OCI-LY7 (cell line): ENCODE measurements around the gene ANGPT4. TPM values are rescaled to one million over a fixed set of nuclear protein-coding genes. Genes with fewer than 3 reads are reported as not detected.

ENCODE experiments used
- BruUV-seq: library from RNA; stranded (reverse); fragments of 400-500 nt; replicated peaks from 2 replicates; lab custom pipeline; 2021; lab: Mats Ljungman, UMichigan
- CTCF ChIA-PET: fragments of 300-600 bp; sonication (Branson Sonifier 250); formaldehyde crosslinking; loops from one replicate; lab custom pipeline; 2022; ENCODE audit warnings: antibody characterized with exemption; ENCODE audit not compliant: unreplicated experiment; lab: Charles Lee
- POLR2A ChIA-PET: fragments of 300-600 bp; sonication (Branson Sonifier 250); formaldehyde crosslinking; loops from one replicate; lab custom pipeline; 2022; ENCODE audit warnings: antibody characterized with exemption; lab: Charles Lee
- DNase-seq: peaks from one replicate; pipeline ENCODE4 v3.0.0-alpha.2; 2015; ENCODE audit warnings: low spot score
- H2AFZ ChIP-seq: fragments of 200-600 bp; sonication (generic), shearing (Covaris generic); 2 replicates; pipeline ENCODE4 v1.6.1; 2014; ENCODE audit warnings: mild to moderate bottlenecking, antibody characterized with exemption, low read length, moderate library complexity
- H3K27ac ChIP-seq: fragments of 200-600 bp; sonication (generic); 2 replicates; pipeline ENCODE4 v1.5.1; 2014; ENCODE audit warnings: mixed run types, low read depth, mild to moderate bottlenecking, moderate library complexity, low read length, inconsistent platforms; ENCODE audit not compliant: poor library complexity, severe bottlenecking
- H3K36me3 ChIP-seq: fragments of 200-600 bp; sonication (generic); 2 replicates; pipeline ENCODE4 v1.6.1; 2014; ENCODE audit warnings: mild to moderate bottlenecking, antibody characterized with exemption, low read length, moderate library complexity, mixed read lengths; ENCODE audit not compliant: insufficient read depth
- H3K4me1 ChIP-seq: fragments of 200-600 bp; sonication (generic); 2 replicates; pipeline ENCODE4 v1.5.1; 2014; ENCODE audit warnings: mild to moderate bottlenecking, low read length; ENCODE audit not compliant: insufficient read depth, poor library complexity, severe bottlenecking
- H3K4me2 ChIP-seq: fragments of 200-600 bp; sonication (generic); 2 replicates; pipeline ENCODE4 v1.6.1; 2014; ENCODE audit warnings: mild to moderate bottlenecking, low read length
- H3K4me3 ChIP-seq: fragments of 200-600 bp; sonication (generic); 2 replicates; pipeline ENCODE4 v1.5.1; 2014; ENCODE audit warnings: mild to moderate bottlenecking, low read depth, low read length; ENCODE audit not compliant: poor library complexity, severe bottlenecking
- H3K79me2 ChIP-seq: fragments of 200-600 bp; sonication (generic); 2 replicates; pipeline ENCODE4 v1.6.1; 2016; ENCODE audit warnings: low read depth, mild to moderate bottlenecking, low read length, moderate library complexity, mixed read lengths; ENCODE audit not compliant: insufficient read depth
- H3K9me2 ChIP-seq: fragments of 200-600 bp; sonication (generic); 2 replicates; pipeline ENCODE4 v1.6.1; 2016; ENCODE audit warnings: mild to moderate bottlenecking, low read length, mixed read lengths; ENCODE audit not compliant: insufficient read depth
- H3K9me3 ChIP-seq: fragments of 200-600 bp; sonication (generic); 2 replicates; pipeline ENCODE4 v1.6.1; 2014; ENCODE audit warnings: mild to moderate bottlenecking, mixed run types, low read length, mixed read lengths
- H4K20me1 ChIP-seq: fragments of 200-600 bp; sonication (generic); 2 replicates; pipeline ENCODE4 v1.6.1; 2014; ENCODE audit warnings: mild to moderate bottlenecking, antibody characterized with exemption, low read length, moderate library complexity, mixed read lengths; ENCODE audit not compliant: insufficient read depth
- EZH2phosphoT487 ChIP-seq: fragments of 200-600 bp; sonication (generic); IDR thresholded peaks from 2 replicates; pipeline ENCODE4 v1.6.1; 2018; ENCODE audit warnings: low read depth, borderline replicate concordance, mild to moderate bottlenecking, mixed run types, antibody characterized with exemption, low read length, moderate library complexity, mixed read lengths
- intact Hi-C: fragments of 100-400 bp; cut with micrococcal nuclease; formaldehyde crosslinking; loops from one replicate; pipeline ENCODE4 v1.10.0; 2022; ENCODE audit not compliant: unreplicated experiment
- total RNA-seq, 2 experiments: library from RNA; depleted of rRNA in 1 of 2; stranded (reverse); fragments of >200 nt in 1 of 2; shearing (Covaris generic) in 1 of 2; gene quantifications; 2 replicates each; pipeline ENCODE4 v1.2.3, GENCODE V29; 2014 to 2022
- TF ChIP-seq, protein P1 (sequence below): fragments of 200-600 bp; sonication (generic); conservative IDR thresholded peaks from 2 replicates; pipeline ENCODE4 v1.5.1; 2014; ENCODE audit warnings: mild to moderate bottlenecking, antibody characterized with exemption, low read length, moderate library complexity, mixed read lengths

Gene ANGPT4
- total RNA-seq, 2 experiments from 2014 or later: not detected

DNA sequence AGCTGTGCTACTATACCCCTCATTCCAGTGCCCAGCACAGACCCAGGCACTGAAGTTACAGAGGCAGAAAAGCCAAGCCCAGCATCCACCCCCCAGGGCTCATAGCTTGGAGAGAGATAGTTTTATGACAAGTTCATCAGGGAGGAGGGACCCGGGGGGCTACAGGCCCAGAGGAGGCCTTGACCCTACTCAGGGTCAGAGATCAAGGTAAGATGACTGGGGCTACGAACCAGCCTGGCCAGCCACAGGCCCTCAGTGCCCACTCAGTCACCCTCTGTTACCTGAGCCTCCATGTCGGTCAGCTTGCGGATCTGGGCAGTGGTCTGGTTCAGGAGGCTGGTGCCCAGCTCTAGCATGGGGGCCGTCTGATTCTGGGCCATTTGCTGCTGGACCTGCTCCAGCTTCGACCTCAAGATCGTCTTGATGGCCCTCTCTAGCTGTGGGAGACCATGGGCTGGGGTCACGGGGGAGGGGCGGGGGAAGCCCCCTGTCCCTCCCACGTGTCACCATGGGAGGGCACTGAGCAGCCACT is 26.1 kb downstream of the ANGPT4 start:
- ChIA-PET CTCF (no interaction called here), POLR2A (no interaction called here)
- BruUV-seq: no TSS peak
- Histone ChIP-seq H3K9me2 (no peaks in the 10 kb centered on the region), H4K20me1 (no peaks in the 10 kb centered on the region), H2AFZ (no peak overlapping the region), H3K4me2 (no peak overlapping the region), H3K27ac (no peak overlapping the region), H3K9me3 (no peaks in the 10 kb centered on the region), H3K4me3 (no peak overlapping the region), H3K79me2 (no peaks in the 10 kb centered on the region), H3K36me3 (no peaks in the 10 kb centered on the region), H3K4me1 (no peaks in the 10 kb centered on the region)
- no peak for TF ChIP-seq EZH2phosphoT487
- TF ChIP-seq, protein P1, sequence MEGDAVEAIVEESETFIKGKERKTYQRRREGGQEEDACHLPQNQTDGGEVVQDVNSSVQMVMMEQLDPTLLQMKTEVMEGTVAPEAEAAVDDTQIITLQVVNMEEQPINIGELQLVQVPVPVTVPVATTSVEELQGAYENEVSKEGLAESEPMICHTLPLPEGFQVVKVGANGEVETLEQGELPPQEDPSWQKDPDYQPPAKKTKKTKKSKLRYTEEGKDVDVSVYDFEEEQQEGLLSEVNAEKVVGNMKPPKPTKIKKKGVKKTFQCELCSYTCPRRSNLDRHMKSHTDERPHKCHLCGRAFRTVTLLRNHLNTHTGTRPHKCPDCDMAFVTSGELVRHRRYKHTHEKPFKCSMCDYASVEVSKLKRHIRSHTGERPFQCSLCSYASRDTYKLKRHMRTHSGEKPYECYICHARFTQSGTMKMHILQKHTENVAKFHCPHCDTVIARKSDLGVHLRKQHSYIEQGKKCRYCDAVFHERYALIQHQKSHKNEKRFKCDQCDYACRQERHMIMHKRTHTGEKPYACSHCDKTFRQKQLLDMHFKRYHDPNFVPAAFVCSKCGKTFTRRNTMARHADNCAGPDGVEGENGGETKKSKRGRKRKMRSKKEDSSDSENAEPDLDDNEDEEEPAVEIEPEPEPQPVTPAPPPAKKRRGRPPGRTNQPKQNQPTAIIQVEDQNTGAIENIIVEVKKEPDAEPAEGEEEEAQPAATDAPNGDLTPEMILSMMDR: no peak
- intact Hi-C loops: loop anchor here (10.0 kb wide), 1 partner anchor 75 kb away; no protein-coding TSS in a partner anchor
- DNase-seq: no peak

DNA sequence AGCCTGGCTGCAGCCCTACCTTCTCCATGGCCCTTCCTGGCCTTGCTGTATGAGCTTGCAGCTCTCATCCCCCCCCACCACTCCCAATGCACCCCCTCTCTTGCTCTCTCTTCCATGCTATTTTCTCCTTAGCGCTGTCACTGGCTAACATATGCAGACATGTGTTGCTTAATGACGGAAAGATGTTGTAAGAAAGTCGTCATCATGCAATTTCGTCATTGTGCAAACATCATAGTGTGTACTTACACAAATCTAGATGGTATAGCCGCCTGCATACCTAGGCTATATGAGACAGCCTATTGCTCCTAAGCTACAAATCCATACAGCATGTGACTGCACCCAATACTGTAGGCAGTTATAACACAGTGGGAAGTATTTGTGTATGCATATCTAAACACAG is 27.0 kb downstream of the ANGPT4 start:
- Histone ChIP-seq H3K27ac (no peak overlapping the region), H3K4me2 (no peak overlapping the region), H3K4me3 (no peak overlapping the region), H3K79me2 (no peaks in the 10 kb centered on the region), H4K20me1 (no peaks in the 10 kb centered on the region), H3K9me2 (no peaks in the 10 kb centered on the region), H2AFZ (no peak overlapping the region), H3K4me1 (no peaks in the 10 kb centered on the region), H3K9me3 (no peaks in the 10 kb centered on the region), H3K36me3 (no peaks in the 10 kb centered on the region)
- BruUV-seq: no TSS peak
- no peak for DNase-seq
- POLR2A ChIA-PET: no interaction called here
- CTCF ChIA-PET: no interaction called here
- intact Hi-C loops: loop anchor here (10.0 kb wide), 1 partner anchor 74 kb away; no protein-coding TSS in a partner anchor
- TF ChIP-seq EZH2phosphoT487: no peak
- TF ChIP-seq, protein P1: no peak

DNA sequence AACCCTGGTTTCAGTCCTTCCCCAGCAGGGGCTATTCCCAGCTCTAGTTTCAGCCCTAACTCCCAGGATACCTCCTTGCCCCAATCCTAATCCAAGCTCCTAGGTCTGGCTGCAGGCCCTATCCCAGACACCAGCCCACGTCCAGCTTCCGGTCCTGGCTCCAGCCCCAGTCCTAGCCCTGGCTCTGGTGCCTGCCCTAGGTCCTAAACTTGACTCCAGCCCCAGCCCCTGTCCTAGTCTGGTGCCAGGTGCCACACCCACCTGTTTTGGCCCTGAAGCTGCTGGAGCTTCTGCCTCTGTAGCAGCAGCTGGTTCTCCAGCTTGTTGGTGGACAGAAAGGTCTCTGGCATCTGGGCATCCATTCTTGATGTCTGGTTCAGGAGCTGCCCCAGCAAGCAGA is 28.1 kb downstream of the ANGPT4 start:
- Histone ChIP-seq H3K79me2 (no peaks in the 10 kb centered on the region), H2AFZ (no peak overlapping the region), H3K4me3 (no peak overlapping the region), H3K27ac (no peak overlapping the region), H3K4me2 (no peak overlapping the region), H3K9me3 (no peaks in the 10 kb centered on the region), H4K20me1 (no peaks in the 10 kb centered on the region), H3K36me3 (no peaks in the 10 kb centered on the region), H3K9me2 (no peaks in the 10 kb centered on the region), H3K4me1 (no peaks in the 10 kb centered on the region)
- TF ChIP-seq EZH2phosphoT487: no peak
- TF ChIP-seq, protein P1: no peak
- intact Hi-C loops: loop anchor here (10.0 kb wide), 1 partner anchor 73 kb away; no protein-coding TSS in a partner anchor
- no TSS peak for BruUV-seq
- no peak for DNase-seq
- POLR2A ChIA-PET: no interaction called here
- CTCF ChIA-PET: interaction anchor here (1.1 kb wide), 1 partner anchor 55 kb away, joined by 3 read pairs; the partner anchor contains the start of gene FAM110A
